ENCODE measurements around the gene SMC4. TPM values are rescaled to one million over a fixed set of nuclear protein-coding genes. Genes with fewer than 3 reads are reported as not detected.

Gene SMC4
- total RNA-seq, 2 experiments from 2014 or later = 282 to 309 TPM

- Mint-ChIP-seq H3K36me3 (ENCODE audit: low read depth) (peaks cover 45% of the 10 kb centered on the region), H3K27ac (peak overlapping the region; percentile 92), H3K9me3 (no peaks in the 10 kb centered on the region), H3K4me3 (peak overlapping the region; percentile 89), H3K27me3 (no peaks in the 10 kb centered on the region), H3K4me1 (peaks cover 52% of the 10 kb centered on the region)
- CTCF ChIA-PET = interaction anchor here (0.6 to 1.3 kb wide), 5 partner anchors 13 to 216 kb away, joined by 3 to 9 read pairs (median 4); no protein-coding TSS in a partner anchor
- DNase-seq = peak; percentile 29
- POLR2A ChIA-PET = interaction anchor here (1.2 to 1.3 kb wide), 2 partner anchors 14 to 48 kb away, joined by 3 to 11 read pairs; partner anchors contain the start of gene TRIM59
These were observed 2.0 kb downstream of the SMC4 start for GRCh38 chr3:160401291-160402095.

- H3K27ac Mint-ChIP-seq = peak overlapping the region; percentile 92
- POLR2A ChIA-PET = interaction anchor here (0.8 kb wide), 1 partner anchor 47 kb away, joined by 4 read pairs; the partner anchor contains the start of gene TRIM59
- H3K4me3 Mint-ChIP-seq = peak overlapping the region; percentile 89
- H3K9me3 Mint-ChIP-seq = no peaks in the 10 kb centered on the region
- peaks cover 51% of the 10 kb centered on the region for H3K36me3 Mint-ChIP-seq (ENCODE audit: low read depth)
- DNase-seq = no peak
- H3K4me1 Mint-ChIP-seq = peaks cover 50% of the 10 kb centered on the region
- H3K27me3 Mint-ChIP-seq = no peaks in the 10 kb centered on the region
- CTCF ChIA-PET = interaction anchor here (0.7 to 1.0 kb wide), 2 partner anchors 10 to 48 kb away, joined by 3 to 5 read pairs; no protein-coding TSS in a partner anchor
These were observed 3.0 kb downstream of the SMC4 start for GRCh38 chr3:160402221-160403027.

- DNase-seq = no peak
- H3K27ac Mint-ChIP-seq = peak overlapping the region; percentile 92
- peak overlapping the region; percentile 89 for H3K4me3 Mint-ChIP-seq
- CTCF ChIA-PET = interaction anchor here (0.7 kb wide), 1 partner anchor 10 kb away, joined by 3 read pairs; no protein-coding TSS in a partner anchor
- H3K27me3 Mint-ChIP-seq = no peaks in the 10 kb centered on the region
- peaks cover 56% of the 10 kb centered on the region for H3K36me3 Mint-ChIP-seq (ENCODE audit: low read depth)
- H3K9me3 Mint-ChIP-seq = no peaks in the 10 kb centered on the region
- POLR2A ChIA-PET = interaction anchor here (0.8 kb wide), 1 partner anchor 46 kb away, joined by 4 read pairs; the partner anchor contains the start of gene TRIM59
- H3K4me1 Mint-ChIP-seq = peaks cover 50% of the 10 kb centered on the region
These were observed 3.6 kb downstream of the SMC4 start for GRCh38 chr3:160403028-160403545.

- CTCF ChIA-PET = interaction anchor here (1.2 to 1.6 kb wide), 2 partner anchors 11 to 12 kb away, joined by 3 to 4 read pairs; no protein-coding TSS in a partner anchor
- Mint-ChIP-seq H3K36me3 (ENCODE audit: low read depth) (peaks cover 62% of the 10 kb centered on the region), H3K4me1 (peaks cover 51% of the 10 kb centered on the region), H3K9me3 (no peaks in the 10 kb centered on the region), H3K27ac (peak overlapping the region; percentile 92), H3K4me3 (peak overlapping the region; percentile 89), H3K27me3 (no peaks in the 10 kb centered on the region)
- POLR2A ChIA-PET = no interaction called here
- no peak for DNase-seq
These were observed 4.5 kb downstream of the SMC4 start for GRCh38 chr3:160403796-160404470.

GRCh38 chr3:160409812-160410610, 10.6 kb downstream of the SMC4 start:
- H3K4me1 Mint-ChIP-seq = peaks cover 48% of the 10 kb centered on the region
- peaks cover 48% of the 10 kb centered on the region for H3K36me3 Mint-ChIP-seq (ENCODE audit: low read depth)
- CTCF ChIA-PET = interaction anchor here (0.7 to 1.7 kb wide), 3 partner anchors 10 to 96 kb away, joined by 3 to 6 read pairs (median 4); partner anchors contain the start of gene SMC4
- no peaks in the 10 kb centered on the region for H3K9me3 Mint-ChIP-seq
- no peak overlapping the region for H3K4me3 Mint-ChIP-seq
- H3K27ac Mint-ChIP-seq = peak overlapping the region; percentile 36
- POLR2A ChIA-PET = interaction anchor here (1.0 kb wide), 1 partner anchor 16 kb away, joined by 4 read pairs; no protein-coding TSS in a partner anchor
- no peak for DNase-seq
- no peaks in the 10 kb centered on the region for H3K27me3 Mint-ChIP-seq

GRCh38 chr3:160412477-160412876, 13.0 kb downstream of the SMC4 start:
- Mint-ChIP-seq H3K9me3 (no peaks in the 10 kb centered on the region), H3K27me3 (no peaks in the 10 kb centered on the region), H3K36me3 (ENCODE audit: low read depth) (peaks cover 58% of the 10 kb centered on the region), H3K27ac (no peak overlapping the region), H3K4me3 (no peak overlapping the region), H3K4me1 (peaks cover 52% of the 10 kb centered on the region)
- POLR2A ChIA-PET = no interaction called here
- CTCF ChIA-PET = interaction anchor here (1.0 to 2.5 kb wide), 5 partner anchors 9 to 38 kb away, joined by 3 to 8 read pairs (median 5); partner anchors contain the start of gene TRIM59
- DNase-seq = no peak

GRCh38 chr3:160413613-160414248, 14.3 kb downstream of the SMC4 start:
- Mint-ChIP-seq H3K36me3 (ENCODE audit: low read depth) (peaks cover 59% of the 10 kb centered on the region), H3K4me3 (no peak overlapping the region), H3K4me1 (peaks cover 50% of the 10 kb centered on the region), H3K27ac (no peak overlapping the region), H3K27me3 (no peaks in the 10 kb centered on the region), H3K9me3 (no peaks in the 10 kb centered on the region)
- ChIA-PET CTCF (interaction anchor here (0.6 to 2.5 kb wide), 12 partner anchors 9 to 398 kb away, joined by 3 to 9 read pairs (median 4); partner anchors contain the start of gene TRIM59), POLR2A (no interaction called here)
- peak; percentile 75 for DNase-seq

GRCh38 chr3:160417311-160417710, 17.9 kb downstream of the SMC4 start:
- ChIA-PET POLR2A (interaction anchor here (0.6 kb wide), 1 partner anchor 18 kb away, joined by 3 read pairs; no protein-coding TSS in a partner anchor), CTCF (no interaction called here)
- Mint-ChIP-seq H3K36me3 (ENCODE audit: low read depth) (peaks cover 72% of the 10 kb centered on the region), H3K4me1 (peaks cover 52% of the 10 kb centered on the region), H3K27ac (no peak overlapping the region), H3K9me3 (no peaks in the 10 kb centered on the region), H3K4me3 (no peak overlapping the region), H3K27me3 (no peaks in the 10 kb centered on the region)
- no peak for DNase-seq

GRCh38 chr3:160427832-160428424, 28.5 kb downstream of the SMC4 start:
- no peak for DNase-seq
- peak overlapping the region; percentile 50 for H3K27ac Mint-ChIP-seq
- H3K9me3 Mint-ChIP-seq = no peaks in the 10 kb centered on the region
- peaks cover 15% of the 10 kb centered on the region for H3K4me1 Mint-ChIP-seq
- no peak overlapping the region for H3K4me3 Mint-ChIP-seq
- ChIA-PET CTCF (interaction anchor here (1.0 to 1.9 kb wide), 3 partner anchors 9 to 18 kb away, joined by 3 to 5 read pairs (median 5); no protein-coding TSS in a partner anchor), POLR2A (no interaction called here)
- peaks cover 67% of the 10 kb centered on the region for H3K36me3 Mint-ChIP-seq (ENCODE audit: low read depth)
- H3K27me3 Mint-ChIP-seq = no peaks in the 10 kb centered on the region

- H3K9me3 Mint-ChIP-seq = no peaks in the 10 kb centered on the region
- peaks cover 68% of the 10 kb centered on the region for H3K36me3 Mint-ChIP-seq (ENCODE audit: low read depth)
- H3K4me3 Mint-ChIP-seq = no peak overlapping the region
- H3K4me1 Mint-ChIP-seq = peaks cover 29% of the 10 kb centered on the region
- no peak for DNase-seq
- ChIA-PET POLR2A (no interaction called here), CTCF (no interaction called here)
- H3K27ac Mint-ChIP-seq = no peak overlapping the region
- no peaks in the 10 kb centered on the region for H3K27me3 Mint-ChIP-seq
These were observed 34.6 kb downstream of the SMC4 start for GRCh38 chr3:160434071-160434470.

Measured in activated CD4-positive, alpha-beta T cell treated with anti-CD3 and anti-CD28 coated beads, Interleukin-2, amount 10 ng/mL, durations not matched to agents 7 days and 5 days (primary cell).